Embryonic facial prominence (tissue), 1 donor: Measurements from ENCODE around the gene CENATAC.
"Not testable (repeated sequence)": the region's sequence is repeated elsewhere in the genome, so short reads cannot be mapped to it uniquely, and the experiment has no call there.

Experiments
- DNase-seq: peaks from one replicate; pipeline ENCODE4 v3.0.0-alpha.2; 2016; ENCODE audit errors: extremely low spot score

Gene CENATAC

DNA sequence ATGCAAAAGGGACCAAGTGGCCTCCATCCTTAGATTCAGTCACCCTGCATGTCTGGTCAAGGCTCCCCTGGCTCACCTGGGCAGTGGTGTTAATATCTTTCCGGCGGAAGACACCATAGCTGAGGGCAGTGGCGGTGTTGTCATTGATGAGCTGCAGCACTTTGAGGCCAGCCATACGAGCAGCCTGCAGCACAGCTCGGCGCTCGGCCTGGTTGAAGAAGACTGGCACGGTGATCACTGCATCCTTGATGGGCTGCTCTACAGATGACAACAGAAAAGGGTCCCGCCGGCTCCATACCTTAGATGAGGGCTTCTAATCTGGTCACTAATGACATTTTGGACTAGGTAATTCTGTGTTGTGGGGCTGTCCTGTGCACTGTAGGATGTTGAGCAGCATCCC is 56.5 kb downstream of the CENATAC start:
- DNase-seq = no peak

GRCh38 chr11:119055901-119056300 is 58.0 kb downstream of the CENATAC start:
- no peak for DNase-seq

DNA sequence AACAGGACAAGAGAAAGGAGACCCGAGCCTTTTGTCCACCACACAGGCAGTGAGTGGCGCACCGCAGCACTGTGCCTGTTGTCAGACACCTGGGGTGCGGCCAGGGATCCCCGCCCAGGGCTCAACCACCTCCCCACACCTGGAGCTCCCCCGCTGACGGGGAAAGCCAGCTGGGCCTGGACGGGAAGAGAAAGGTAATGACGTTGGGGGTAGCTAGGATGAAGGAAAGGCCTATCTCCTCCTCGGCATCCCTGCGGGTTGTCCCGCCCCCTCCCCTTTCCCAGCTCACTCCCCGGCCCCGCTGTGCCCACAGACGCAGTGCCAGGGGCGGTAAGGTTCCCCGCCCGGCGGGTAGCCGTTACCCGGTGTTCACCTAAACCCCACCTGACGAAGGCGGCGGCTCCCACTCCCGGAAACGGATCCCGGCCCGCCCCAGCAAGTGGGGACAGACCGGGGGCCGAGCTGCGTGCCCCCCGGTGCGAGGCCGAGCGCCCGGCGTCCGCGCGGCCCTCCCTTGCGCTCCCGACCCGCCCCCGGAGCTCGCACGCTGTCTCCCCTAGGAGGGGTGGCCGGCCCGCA is 58.6 kb downstream of the CENATAC start:
- DNase-seq = no peak

DNA sequence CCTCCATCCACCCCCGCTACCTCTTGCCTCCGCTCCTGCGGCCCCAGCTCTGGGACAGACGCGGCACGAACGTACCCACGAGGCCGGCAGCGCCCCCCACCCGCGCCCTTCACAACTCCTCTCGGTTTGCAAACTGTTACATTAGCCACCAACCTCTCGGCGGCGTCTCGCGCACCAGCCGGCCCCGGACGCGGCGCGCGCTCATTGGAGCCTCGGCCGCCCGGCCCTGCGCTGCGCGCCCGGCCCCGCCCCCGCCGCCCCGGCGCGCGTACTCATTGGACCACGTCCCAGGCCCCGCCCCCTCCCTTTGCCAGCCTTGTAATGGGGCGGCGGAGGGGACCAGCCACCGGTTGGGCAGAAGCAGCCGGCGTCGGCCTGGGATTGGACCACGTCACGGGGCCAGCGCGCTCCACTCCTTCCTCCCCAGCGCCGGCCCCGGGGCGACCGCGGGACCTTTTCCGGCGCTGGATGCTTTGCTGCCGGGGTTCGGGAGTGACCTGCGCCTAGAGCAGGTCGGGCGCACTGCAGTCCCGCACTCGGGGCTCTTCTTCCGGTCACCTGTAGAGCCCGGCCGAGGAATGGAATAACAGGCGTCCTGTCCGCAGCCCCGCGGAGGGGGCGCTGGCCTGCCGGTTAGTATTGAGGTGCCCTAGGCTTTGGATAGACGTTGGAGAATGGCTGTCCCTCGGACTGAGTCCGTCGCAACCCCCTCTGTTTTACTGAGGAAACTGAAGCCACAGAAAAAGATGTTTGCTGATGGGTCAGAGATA is 59.2 kb downstream of the CENATAC start, which contains the start of gene HYOU1:
Gene HYOU1, minus strand, starts transcription at position 206 of the 770 bp plus-strand sequence. CDS start 1,045 bp downstream, outside the sequence.
- DNase-seq = peak; percentile 89

- DNase-seq = not testable (repeated sequence)
Observed at GRCh38 chr11:119059128-119059527, 61.2 kb downstream of the CENATAC start.

DNA sequence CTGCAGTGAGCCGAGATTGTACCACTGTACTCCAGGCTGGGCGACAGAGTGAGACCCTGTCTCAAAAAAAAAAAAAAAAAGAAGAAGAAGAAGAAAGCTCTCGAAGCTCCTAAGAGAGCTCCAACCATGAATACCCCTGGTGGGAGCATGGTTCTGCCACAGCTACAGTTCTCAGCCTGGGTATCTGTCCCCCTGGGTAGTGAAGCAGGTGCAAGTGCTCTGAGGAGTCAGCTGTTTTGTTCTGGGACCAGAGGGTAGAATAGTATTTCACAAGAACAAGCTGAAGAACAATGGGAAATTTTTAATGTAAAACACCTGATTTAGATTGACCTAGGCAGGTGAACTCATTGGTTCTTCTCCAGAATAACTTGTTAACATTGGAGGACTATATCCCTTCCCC is 63.3 kb downstream of the CENATAC start:
- no peak for DNase-seq

GRCh38 chr11:119062779-119063178 is 64.8 kb downstream of the CENATAC start:
- DNase-seq = no peak

DNA sequence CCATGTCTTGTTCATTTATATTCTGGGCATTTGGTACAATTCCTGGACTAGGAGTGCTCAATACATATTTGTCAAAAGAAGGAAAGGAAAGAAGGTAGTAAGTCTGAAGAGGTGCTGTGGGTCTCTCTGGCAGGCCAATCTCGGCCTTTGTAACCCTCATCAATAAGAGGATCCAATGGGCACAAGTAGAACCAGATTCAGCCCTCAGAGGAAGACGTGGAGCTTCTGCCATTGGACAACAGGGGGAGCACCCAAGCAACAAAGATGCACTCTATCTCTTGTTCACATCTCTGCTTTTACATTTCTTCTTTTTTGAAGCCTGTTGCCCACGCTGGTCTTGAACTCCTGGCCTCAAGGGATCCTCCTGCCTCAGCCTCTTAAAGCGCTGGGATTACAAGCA is 67.4 kb downstream of the CENATAC start:
- DNase-seq = no peak
